Ovary (tissue), 9 donors: ENCODE measurements around the gene CRYGN. TPM values are rescaled to one million over a fixed set of nuclear protein-coding genes. Genes with fewer than 3 reads are reported as not detected.

Experiments
- DNase-seq, 5 donors: peaks; one replicate each; pipeline ENCODE4 v3.0.0-alpha.2; 2019 to 2020
- H3K27ac ChIP-seq, 2 donors: fragments of 200-600 bp; one replicate each; pipeline versions ENCODE4 v1.5.1 to v1.8.0; 2019 to 2022
- H3K27me3 ChIP-seq: fragments of 200-600 bp; one replicate; pipeline ENCODE4 v1.8.0; 2022
- H3K36me3 ChIP-seq: fragments of 200-600 bp; sonication (generic); one replicate; pipeline ENCODE4 v1.5.1; 2019
- H3K4me1 ChIP-seq: one replicate; pipeline ENCODE4 v1.8.1; 2013; ENCODE audit warnings: mild to moderate bottlenecking, moderate library complexity; ENCODE audit not compliant: insufficient read depth
- H3K4me3 ChIP-seq: fragments of 200-600 bp; sonication (generic); one replicate; pipeline ENCODE4 v1.5.1; 2017
- H3K9me3 ChIP-seq, 2 donors: fragments of 200-600 bp in 1 of 2; sonication (generic) in 1 of 2; one replicate each; pipeline versions ENCODE4 v1.5.1 to v1.8.1; 2013 to 2019; ENCODE audit warnings: mild to moderate bottlenecking in 1 of 2, moderate library complexity in 1 of 2
- EP300 ChIP-seq: sonication (generic); formaldehyde crosslinking; IDR thresholded peaks from one replicate; pipeline ENCODE4 v1.6.1; 2017; ENCODE audit warnings: antibody characterized with exemption
- POLR2A ChIP-seq: fragments of 450-650 bp; IDR thresholded peaks from one replicate; pipeline ENCODE4 v1.6.1; 2017; ENCODE audit warnings: antibody characterized with exemption, mild to moderate bottlenecking, moderate library complexity
- WGBS, 3 donors: extraction: QIAGEN DNeasy Blood & Tissue Kit in 1 of 3; methylation state at CpG; one replicate each; pipeline versions ENCODE4 v1.1.5 to v1.1.7; 2013 to 2017; 5-methylcytosine and 5-hydroxymethylcytosine counted together
- intact Hi-C, 4 donors: fragments of 100-400 bp; cut with DNase I; formaldehyde crosslinking; loops; one replicate each; pipeline versions ENCODE4 v1.11.0 to v1.15.1; 2022 to 2023
- polyA plus RNA-seq, 2 donors: library from polyadenylated mRNA; stranded (reverse); fragments of 200-250 nt in 1 of 2; fragments of 350-450 nt in 1 of 2; fragmentation: Illumina TruSeq in 1 of 2; extraction: RNeasy Lipid Tissue Mini Kit (QIAGEN cat#74804) in 1 of 2; gene quantifications; one replicate each; pipeline ENCODE4 v1.2.3, GENCODE V29; 2013 to 2014
- total RNA-seq, 7 donors: library from RNA; depleted of rRNA in 2 of 7; stranded (reverse); fragments of >200 nt in 2 of 7; fragmentation: NEBNext Ultra II Directional in 3 of 7; extraction: Animal tissue kit (Norgen Biotek cat#: 25700) in 3 of 7; gene quantifications; one replicate each; pipeline versions ENCODE4 v1.1.0 to v1.2.4, GENCODE V29; 2016 to 2023
- TF ChIP-seq, protein P1 (sequence below), 3 donors: fragments of 450-650 bp in 2 of 3; fragments of 200-600 bp in 1 of 3; IDR thresholded peaks; one replicate each; pipeline versions ENCODE4 v1.5.1 to v1.8.0; 2016 to 2022; ENCODE audit warnings: antibody characterized with exemption in 3 of 3, mild to moderate bottlenecking in 1 of 3
- donor health status: DM: no; HTN: no; CAD: no; lungs with moderate emphysema.
- donor health status: DM: no; HTN: no; CAD: no.
- donor health status: Bipolar disorder and iron deficiency.
- donor health status: DM: yes; HTN: yes; CAD: no.
- donor health status: DM: no; HTN: no; CAD: no.
- donor health status: DM: yes; HTN: yes; CAD: no.

Gene CRYGN
- total and polyA plus RNA-seq, 9 donors: 0.24 to 2.3 (median 0.67) TPM; not detected in 2

DNA sequence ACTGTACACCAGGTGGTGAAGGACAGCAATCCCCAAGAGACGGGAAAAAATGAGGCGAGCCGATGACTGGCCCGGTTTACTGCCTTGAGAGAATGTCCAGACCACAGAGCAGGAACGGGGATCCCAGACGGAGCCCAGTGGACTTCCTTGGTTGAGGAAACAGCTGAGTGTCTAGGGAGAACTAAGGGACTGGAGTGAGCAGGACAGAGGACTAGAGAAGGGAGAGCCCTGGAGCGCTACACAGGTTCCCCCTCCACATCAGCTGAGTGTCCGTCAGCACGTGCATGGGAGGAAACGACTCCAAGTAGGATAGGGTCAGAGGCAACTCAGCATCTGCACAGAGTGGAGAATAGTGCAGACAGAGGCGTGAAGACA lies 23.0 kb downstream of the CRYGN start:
- peaks cover 8% of the 10 kb centered on the region for H3K4me1 ChIP-seq
- no peak overlapping the region for H3K4me3 ChIP-seq
- DNase-seq: peak in 2 of 5 donors; percentile 49 to 53
- intact Hi-C loops: no loop called here
- no peaks in the 10 kb centered on the region for H3K9me3 ChIP-seq
- H3K27me3 ChIP-seq: no peaks in the 10 kb centered on the region
- whole genome bisulfite sequencing, 3 donors: 9 to 18% (median 15%) methylated on average over 11 of the region's 11 CpGs
- H3K27ac ChIP-seq: no peak overlapping the region
- TF ChIP-seq, protein P1, sequence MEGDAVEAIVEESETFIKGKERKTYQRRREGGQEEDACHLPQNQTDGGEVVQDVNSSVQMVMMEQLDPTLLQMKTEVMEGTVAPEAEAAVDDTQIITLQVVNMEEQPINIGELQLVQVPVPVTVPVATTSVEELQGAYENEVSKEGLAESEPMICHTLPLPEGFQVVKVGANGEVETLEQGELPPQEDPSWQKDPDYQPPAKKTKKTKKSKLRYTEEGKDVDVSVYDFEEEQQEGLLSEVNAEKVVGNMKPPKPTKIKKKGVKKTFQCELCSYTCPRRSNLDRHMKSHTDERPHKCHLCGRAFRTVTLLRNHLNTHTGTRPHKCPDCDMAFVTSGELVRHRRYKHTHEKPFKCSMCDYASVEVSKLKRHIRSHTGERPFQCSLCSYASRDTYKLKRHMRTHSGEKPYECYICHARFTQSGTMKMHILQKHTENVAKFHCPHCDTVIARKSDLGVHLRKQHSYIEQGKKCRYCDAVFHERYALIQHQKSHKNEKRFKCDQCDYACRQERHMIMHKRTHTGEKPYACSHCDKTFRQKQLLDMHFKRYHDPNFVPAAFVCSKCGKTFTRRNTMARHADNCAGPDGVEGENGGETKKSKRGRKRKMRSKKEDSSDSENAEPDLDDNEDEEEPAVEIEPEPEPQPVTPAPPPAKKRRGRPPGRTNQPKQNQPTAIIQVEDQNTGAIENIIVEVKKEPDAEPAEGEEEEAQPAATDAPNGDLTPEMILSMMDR (IDR thresholded peaks at IDR 0.05): no peak
- TF ChIP-seq EP300 (no peak), POLR2A (no peak)
- no peaks in the 10 kb centered on the region for H3K36me3 ChIP-seq

DNA sequence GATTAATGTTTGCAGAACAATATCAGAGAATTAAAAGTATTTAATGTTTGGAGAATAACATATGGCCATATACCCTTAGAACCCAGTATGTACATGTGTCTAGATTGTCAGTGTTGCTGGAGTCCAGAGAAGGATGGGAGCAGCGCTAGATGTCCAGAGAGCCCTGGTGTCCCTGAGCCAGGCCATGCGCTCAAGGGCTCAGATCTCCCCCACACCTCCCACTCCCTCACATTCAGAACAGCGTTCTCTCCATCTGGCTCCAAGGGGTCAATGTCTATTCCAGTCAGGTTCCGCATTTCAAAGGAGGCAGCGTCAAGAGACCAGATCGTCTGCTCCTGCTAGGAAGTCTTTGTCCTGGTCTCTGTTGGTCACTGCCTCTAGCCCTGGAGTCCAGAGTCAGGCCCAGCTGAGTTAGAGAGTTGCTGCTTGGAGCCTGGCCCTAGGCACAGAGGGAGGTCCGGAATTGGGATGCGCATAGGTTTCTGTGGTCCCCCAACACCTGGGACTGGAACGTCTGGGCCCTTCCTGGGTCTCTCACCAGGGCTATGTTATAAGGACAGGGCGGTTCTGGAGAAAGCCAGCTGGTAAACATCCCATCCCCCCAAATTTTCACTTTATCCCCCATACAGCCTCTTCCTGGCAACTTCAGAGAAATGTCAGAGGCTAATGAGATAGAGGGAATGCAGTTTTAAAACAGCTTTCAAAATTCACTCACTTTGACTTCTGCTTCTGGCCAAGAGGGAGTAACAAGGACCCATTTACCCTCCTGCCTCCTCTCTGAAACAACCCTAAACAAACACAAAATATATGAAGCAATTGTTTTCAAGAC lies 23.6 kb downstream of the CRYGN start:
- H3K4me1 ChIP-seq: peaks cover 8% of the 10 kb centered on the region
- H3K27ac ChIP-seq: no peak overlapping the region
- DNase-seq: no peak
- H3K9me3 ChIP-seq: no peaks in the 10 kb centered on the region
- intact Hi-C loops: no loop called here
- TF ChIP-seq EP300: no peak
- no peak for TF ChIP-seq POLR2A
- H3K4me3 ChIP-seq: no peak overlapping the region
- H3K27me3 ChIP-seq: no peaks in the 10 kb centered on the region
- 62 to 63% (median 63%) methylated on average over 10 of the region's 10 CpGs for WGBS, 3 donors
- no peaks in the 10 kb centered on the region for H3K36me3 ChIP-seq

DNA sequence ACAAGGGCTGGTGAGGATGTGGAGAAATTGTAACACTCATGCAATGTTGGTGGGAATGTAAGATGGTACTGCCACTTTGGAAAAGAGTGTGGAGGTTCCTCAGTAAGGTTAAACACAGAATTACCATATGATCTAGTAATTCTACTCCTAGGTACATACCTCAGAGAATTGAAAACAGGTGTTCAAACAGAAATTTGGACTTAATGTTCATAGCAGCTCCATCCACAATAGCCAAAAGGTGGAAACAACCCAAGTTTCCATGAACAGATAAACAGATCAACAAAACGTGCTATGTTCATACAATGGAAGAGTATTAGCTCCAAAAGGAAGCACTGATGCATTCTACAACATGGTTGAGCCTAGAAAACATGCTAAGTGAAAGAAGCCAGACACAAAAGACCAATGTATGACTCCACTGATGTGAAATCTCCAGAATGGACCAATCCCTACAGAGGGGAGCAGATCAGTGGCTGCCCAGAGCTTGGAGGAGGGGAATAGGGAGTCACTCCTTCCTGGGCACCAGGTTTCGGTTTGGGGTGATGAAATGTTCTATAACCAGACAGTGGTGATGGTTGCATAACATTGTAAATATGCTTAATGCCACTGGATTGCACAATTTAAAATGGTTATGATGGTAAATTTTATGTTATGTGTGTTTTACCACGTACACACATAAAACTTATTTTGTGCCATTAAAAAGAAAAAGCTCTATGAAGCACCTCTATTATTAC lies 24.4 kb downstream of the CRYGN start:
- H3K27ac ChIP-seq: no peak overlapping the region
- WGBS, 3 donors: 75 to 86% (median 79%) methylated on average over 3 of the region's 3 CpGs
- no peaks in the 10 kb centered on the region for H3K9me3 ChIP-seq
- TF ChIP-seq POLR2A (no peak), EP300 (no peak)
- TF ChIP-seq, protein P1 (IDR thresholded peaks at IDR 0.05): no peak
- DNase-seq: no peak
- H3K4me1 ChIP-seq: peaks cover 8% of the 10 kb centered on the region
- H3K36me3 ChIP-seq: no peaks in the 10 kb centered on the region
- H3K27me3 ChIP-seq: no peaks in the 10 kb centered on the region
- H3K4me3 ChIP-seq: no peak overlapping the region
- intact Hi-C loops: no loop called here

DNA sequence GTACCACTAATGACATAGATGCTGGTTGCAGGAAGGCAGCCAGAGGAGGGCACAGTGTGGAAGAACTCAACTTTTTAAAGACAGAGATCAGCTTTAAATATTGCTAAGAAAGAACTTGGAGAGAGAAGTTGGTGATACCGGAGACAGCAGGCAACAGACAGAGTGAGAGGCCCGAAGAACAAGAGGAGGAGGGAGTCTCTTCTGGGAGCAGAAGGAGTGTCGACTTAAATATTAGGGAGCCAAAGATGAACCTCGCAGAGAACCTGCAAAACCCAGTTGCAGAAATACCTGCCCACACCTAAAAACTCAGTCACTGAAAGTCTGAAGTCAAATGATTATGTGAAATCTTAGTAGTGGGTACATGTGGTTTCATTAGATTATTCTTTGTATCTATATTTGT lies 26.7 kb downstream of the CRYGN start:
- intact Hi-C loops: no loop called here
- no peak for DNase-seq
- H3K4me3 ChIP-seq: no peak overlapping the region
- no peak overlapping the region for H3K27ac ChIP-seq
- TF ChIP-seq POLR2A (no peak), EP300 (no peak)
- TF ChIP-seq, protein P1 (IDR thresholded peaks at IDR 0.05): no peak
- no peaks in the 10 kb centered on the region for H3K9me3 ChIP-seq
- peaks cover 10% of the 10 kb centered on the region for H3K4me1 ChIP-seq
- no peaks in the 10 kb centered on the region for H3K36me3 ChIP-seq
- 81 to 88% (median 85%) methylated on average over 4 of the region's 4 CpGs for WGBS, 3 donors
- peaks cover 2% of the 10 kb centered on the region for H3K27me3 ChIP-seq

DNA sequence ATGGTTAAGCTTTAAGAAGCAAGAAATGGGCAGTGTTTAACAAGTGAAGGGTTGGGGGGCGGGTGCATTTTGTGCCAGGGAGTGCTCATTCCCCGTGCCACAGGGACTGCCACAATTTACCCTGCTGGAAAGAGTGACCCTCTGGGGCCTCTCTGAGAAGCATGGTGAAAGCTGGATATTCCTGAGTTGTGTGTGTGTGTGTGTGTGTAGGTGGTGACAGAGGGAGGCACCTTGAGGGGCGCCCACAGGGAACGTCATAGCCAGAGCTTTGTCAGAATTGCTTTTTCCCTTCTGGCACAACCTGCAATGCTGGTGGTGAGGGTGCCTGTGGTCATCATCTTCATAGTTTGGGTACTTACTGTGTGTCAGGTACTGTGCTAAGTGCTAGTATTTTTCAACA lies 27.6 kb downstream of the CRYGN start:
- 77 to 89% (median 83%) methylated on average over 4 of the region's 4 CpGs for WGBS, 3 donors

More for the DNA sequence above, 27.6 kb downstream of the CRYGN start:
- Histone ChIP-seq H3K27me3 (peaks cover 2% of the 10 kb centered on the region), H3K9me3 (no peaks in the 10 kb centered on the region), H3K4me1 (peaks cover 10% of the 10 kb centered on the region), H3K36me3 (no peaks in the 10 kb centered on the region), H3K27ac (no peak overlapping the region), H3K4me3 (no peak overlapping the region)
- no peak for TF ChIP-seq EP300
- TF ChIP-seq, protein P1 (IDR thresholded peaks at IDR 0.05): no peak
- TF ChIP-seq POLR2A: no peak
- intact Hi-C loops: no loop called here
- DNase-seq: no peak
